Thyroid gland (tissue), 4 donors: ENCODE measurements around the gene ZNF385B. TPM values are rescaled to one million over a fixed set of nuclear protein-coding genes. Genes with fewer than 3 reads are reported as not detected.

ENCODE experiments used
- DNase-seq, 2 donors: peaks; one replicate each; pipeline ENCODE4 v3.0.0-alpha.2; 2019
- H3K27ac ChIP-seq, 3 donors: fragments of 200-600 bp; sonication (generic); 1 replicate in 2 of 3; 2 replicates in 1 of 3; pipeline ENCODE4 v1.5.1; 2016 to 2019; ENCODE audit warnings: mild to moderate bottlenecking in 1 of 3, moderate library complexity in 1 of 3
- H3K27me3 ChIP-seq: fragments of 200-600 bp; sonication (generic); one replicate; pipeline ENCODE4 v1.5.1; 2019
- H3K36me3 ChIP-seq, 2 donors: fragments of 200-600 bp; sonication (generic); one replicate each; pipeline ENCODE4 v1.5.1; 2016 to 2019
- H3K4me1 ChIP-seq, 2 donors: fragments of 200-600 bp; sonication (generic); one replicate each; pipeline ENCODE4 v1.5.1; 2017 to 2019
- H3K4me3 ChIP-seq, 3 donors: fragments of 200-600 bp; sonication (generic); replicated peaks in 1 of 3; 1 replicate in 2 of 3; 2 replicates in 1 of 3; pipeline ENCODE4 v1.5.1; 2016; ENCODE audit warnings: mild to moderate bottlenecking in 1 of 3
- H3K9me3 ChIP-seq: fragments of 200-600 bp; sonication (generic); one replicate; pipeline ENCODE4 v1.5.1; 2017
- POLR2A ChIP-seq, 2 donors: fragments of 450-650 bp; IDR thresholded peaks; one replicate each; pipeline ENCODE4 v1.6.1; 2017; ENCODE audit warnings: antibody characterized with exemption in 2 of 2, mild to moderate bottlenecking in 2 of 2, moderate library complexity in 1 of 2
- WGBS, 2 donors: methylation state at CpG; one replicate each; pipeline ENCODE4 v1.1.5; 2017; 5-methylcytosine and 5-hydroxymethylcytosine counted together
- intact Hi-C: fragments of 100-400 bp; cut with DNase I; formaldehyde crosslinking; loops from one replicate; pipeline ENCODE4 v1.15.1; 2023
- total RNA-seq, 4 donors: library from RNA; depleted of rRNA; stranded (reverse); fragments of >200 nt; gene quantifications; one replicate each; pipeline ENCODE4 v1.2.3, GENCODE V29; 2016
- TF ChIP-seq, protein P1 (sequence below), 6 experiments: fragments of 200-600 bp in 3 of 6; fragments of 450-650 bp in 3 of 6; sonication (generic) in 3 of 6; IDR thresholded peaks; one replicate each; pipeline ENCODE4 v1.5.1; 2016 to 2019; ENCODE audit warnings: antibody characterized with exemption in 6 of 6, mild to moderate bottlenecking in 2 of 6, inconsistent platforms in 1 of 6, moderate library complexity in 1 of 6

The ZNF385B gene
- total RNA-seq, 4 donors from 2014 or later, result 1.3 to 2.8 (median 1.8) TPM

DNA sequence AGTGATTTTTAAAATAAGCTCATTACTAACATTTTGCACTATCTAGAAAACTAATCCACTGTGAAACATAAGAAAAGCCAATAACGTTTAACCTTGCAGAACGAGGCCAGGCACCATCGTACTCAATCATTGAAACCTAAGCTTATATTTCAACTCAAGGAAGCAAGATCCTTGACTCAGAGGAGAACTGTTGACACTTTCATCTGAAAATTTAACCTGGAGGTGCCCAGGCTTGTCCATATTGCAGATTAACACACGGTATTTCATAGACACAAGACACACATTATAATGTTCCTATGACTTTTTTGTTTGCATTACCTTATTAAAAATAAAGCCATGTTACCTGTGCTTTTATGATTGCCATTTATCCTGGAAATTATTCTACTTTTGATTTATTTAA, 89.6 kb downstream of the ZNF385B start:
- no peaks in the 10 kb centered on the region for H3K27me3 ChIP-seq
- WGBS, 2 donors, result 51 to 60% methylated on average over 4 of the region's 4 CpGs
- H3K9me3 ChIP-seq, result no peaks in the 10 kb centered on the region
- H3K4me1 ChIP-seq, result no peaks in the 10 kb centered on the region
- no peak for TF ChIP-seq POLR2A (IDR thresholded peaks at IDR 0.05)
- TF ChIP-seq, protein P1, sequence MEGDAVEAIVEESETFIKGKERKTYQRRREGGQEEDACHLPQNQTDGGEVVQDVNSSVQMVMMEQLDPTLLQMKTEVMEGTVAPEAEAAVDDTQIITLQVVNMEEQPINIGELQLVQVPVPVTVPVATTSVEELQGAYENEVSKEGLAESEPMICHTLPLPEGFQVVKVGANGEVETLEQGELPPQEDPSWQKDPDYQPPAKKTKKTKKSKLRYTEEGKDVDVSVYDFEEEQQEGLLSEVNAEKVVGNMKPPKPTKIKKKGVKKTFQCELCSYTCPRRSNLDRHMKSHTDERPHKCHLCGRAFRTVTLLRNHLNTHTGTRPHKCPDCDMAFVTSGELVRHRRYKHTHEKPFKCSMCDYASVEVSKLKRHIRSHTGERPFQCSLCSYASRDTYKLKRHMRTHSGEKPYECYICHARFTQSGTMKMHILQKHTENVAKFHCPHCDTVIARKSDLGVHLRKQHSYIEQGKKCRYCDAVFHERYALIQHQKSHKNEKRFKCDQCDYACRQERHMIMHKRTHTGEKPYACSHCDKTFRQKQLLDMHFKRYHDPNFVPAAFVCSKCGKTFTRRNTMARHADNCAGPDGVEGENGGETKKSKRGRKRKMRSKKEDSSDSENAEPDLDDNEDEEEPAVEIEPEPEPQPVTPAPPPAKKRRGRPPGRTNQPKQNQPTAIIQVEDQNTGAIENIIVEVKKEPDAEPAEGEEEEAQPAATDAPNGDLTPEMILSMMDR (IDR thresholded peaks at IDR 0.05), result no peak
- intact Hi-C loops, result no loop called here
- no peak overlapping the region for H3K4me3 ChIP-seq
- H3K27ac ChIP-seq, result no peak overlapping the region
- H3K36me3 ChIP-seq, result no peaks in the 10 kb centered on the region
- no peak for DNase-seq

DNA sequence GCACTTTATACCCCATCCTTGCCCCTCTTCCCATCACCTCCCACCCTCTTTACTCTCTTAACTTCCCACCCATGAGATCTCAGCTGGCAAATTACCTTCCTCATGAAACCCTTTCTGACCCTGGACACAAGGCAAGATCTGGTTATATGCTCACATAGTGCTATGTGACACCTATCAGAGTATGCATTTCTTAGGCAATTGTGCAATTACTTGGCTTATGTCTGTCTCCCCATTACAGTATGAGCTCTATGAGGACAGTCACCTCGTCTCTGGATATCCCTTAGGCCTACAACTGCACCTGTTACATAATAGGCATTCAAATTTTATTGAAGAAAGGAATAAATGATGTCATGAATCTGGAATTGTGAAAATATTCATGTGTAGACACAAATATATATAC, 91.4 kb downstream of the ZNF385B start:
- H3K4me1 ChIP-seq, result no peaks in the 10 kb centered on the region
- no peaks in the 10 kb centered on the region for H3K27me3 ChIP-seq
- H3K27ac ChIP-seq, result no peak overlapping the region
- H3K36me3 ChIP-seq, result no peaks in the 10 kb centered on the region
- H3K4me3 ChIP-seq, result no peak overlapping the region
- intact Hi-C loops, result no loop called here
- DNase-seq, result no peak
- TF ChIP-seq, protein P1 (IDR thresholded peaks at IDR 0.05), result no peak
- TF ChIP-seq POLR2A (IDR thresholded peaks at IDR 0.05), result no peak
- H3K9me3 ChIP-seq, result no peaks in the 10 kb centered on the region
- WGBS, 2 donors, result 64 to 84% methylated on average over 1 of the region's 1 CpG

- TF ChIP-seq POLR2A (IDR thresholded peaks at IDR 0.05), result no peak
- TF ChIP-seq, protein P1 (IDR thresholded peaks at IDR 0.05), result no peak
- 75 to 77% methylated on average over 8 of the region's 8 CpGs for WGBS, 2 donors
- no peaks in the 10 kb centered on the region for H3K9me3 ChIP-seq
- DNase-seq, result no peak
- intact Hi-C loops, result no loop called here
- no peaks in the 10 kb centered on the region for H3K27me3 ChIP-seq
- no peak overlapping the region for H3K27ac ChIP-seq
- no peaks in the 10 kb centered on the region for H3K36me3 ChIP-seq
- no peak overlapping the region for H3K4me3 ChIP-seq
- H3K4me1 ChIP-seq, result no peaks in the 10 kb centered on the region
These were observed 92.1 kb downstream of the ZNF385B start for GRCh38 chr2:179769323-179769722.

DNA sequence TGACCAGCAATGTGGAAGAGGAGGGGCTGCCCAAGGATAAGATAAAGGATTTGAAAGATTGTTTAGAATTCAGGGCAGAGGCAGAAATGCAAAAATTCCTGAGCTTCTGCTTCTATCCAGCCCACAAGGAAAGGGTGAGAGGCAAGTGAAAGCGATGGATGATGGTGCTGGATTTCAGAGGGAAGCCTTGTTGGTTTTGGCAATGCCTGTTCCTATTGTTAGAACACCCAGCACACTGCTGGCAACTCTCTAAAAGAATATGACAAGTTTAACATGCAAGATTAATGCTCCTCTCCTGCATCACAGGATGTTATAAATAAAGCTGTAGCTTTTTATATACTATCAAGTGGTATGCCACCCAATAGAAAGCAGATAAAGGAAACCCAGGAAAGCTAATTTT, 92.6 kb downstream of the ZNF385B start:
- DNase-seq, result no peak
- TF ChIP-seq, protein P1 (IDR thresholded peaks at IDR 0.05), result no peak
- TF ChIP-seq POLR2A (IDR thresholded peaks at IDR 0.05), result no peak
- no peak overlapping the region for H3K27ac ChIP-seq
- H3K9me3 ChIP-seq, result no peaks in the 10 kb centered on the region
- intact Hi-C loops, result no loop called here
- no peaks in the 10 kb centered on the region for H3K4me1 ChIP-seq
- no peaks in the 10 kb centered on the region for H3K36me3 ChIP-seq
- WGBS, 2 donors, result 48 to 77% methylated on average over 1 of the region's 1 CpG
- H3K27me3 ChIP-seq, result no peaks in the 10 kb centered on the region
- H3K4me3 ChIP-seq, result no peak overlapping the region

DNA sequence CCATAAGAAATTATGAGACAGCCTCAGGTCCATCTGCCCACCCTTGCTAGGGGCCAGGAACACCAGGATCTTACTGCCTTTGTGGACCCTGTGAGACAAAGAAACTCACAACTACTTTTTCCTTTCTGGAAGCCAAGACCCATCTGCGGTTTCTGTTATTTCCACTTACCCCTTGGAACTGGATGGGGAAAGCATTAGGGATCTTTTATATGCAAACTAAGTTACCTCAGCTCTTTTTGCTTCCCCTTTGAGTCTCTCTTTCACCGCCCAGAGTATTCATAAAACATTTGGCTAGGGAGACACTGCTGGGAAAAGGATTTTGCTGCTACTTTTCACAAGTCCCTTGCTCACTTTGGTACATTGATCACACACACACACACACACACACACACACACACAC, 95.7 kb downstream of the ZNF385B start:
- no peaks in the 10 kb centered on the region for H3K27me3 ChIP-seq
- no peak overlapping the region for H3K4me3 ChIP-seq
- no peak for TF ChIP-seq POLR2A (IDR thresholded peaks at IDR 0.05)
- TF ChIP-seq, protein P1 (IDR thresholded peaks at IDR 0.05), result no peak
- H3K4me1 ChIP-seq, result no peaks in the 10 kb centered on the region
- no peaks in the 10 kb centered on the region for H3K9me3 ChIP-seq
- DNase-seq, result no peak
- 67 to 68% methylated on average over 2 of the region's 2 CpGs for WGBS, 2 donors
- H3K27ac ChIP-seq, result no peak overlapping the region
- intact Hi-C loops, result no loop called here
- no peaks in the 10 kb centered on the region for H3K36me3 ChIP-seq
